GM19351 (cell line): ENCODE results near the gene TMEM266.

Source experiments
- ATAC-seq: cut with Tn5 transposase; IDR thresholded peaks from one replicate; pipeline ENCODE4 v1.9.1; 2021; ENCODE audit warnings: mild to moderate bottlenecking, moderate library complexity; ENCODE audit not compliant: unreplicated experiment

TMEM266 gene

GRCh38 chr15:76065245-76065644 is 5.5 kb downstream of the TMEM266 start:
- no peak for ATAC-seq

GRCh38 chr15:76065793-76066192 is 6.0 kb downstream of the TMEM266 start:
- no peak for ATAC-seq

GRCh38 chr15:76070192-76070591 is 10.4 kb downstream of the TMEM266 start:
- no peak for ATAC-seq

GRCh38 chr15:76070921-76071635 is 11.3 kb downstream of the TMEM266 start:
- ATAC-seq: no peak

GRCh38 chr15:76071806-76072205 is 12.0 kb downstream of the TMEM266 start:
- no peak for ATAC-seq

- ATAC-seq: no peak
Measured at GRCh38 chr15:76073554-76073953, 13.8 kb downstream of the TMEM266 start.

- no peak for ATAC-seq
Measured at GRCh38 chr15:76075046-76075445, 15.3 kb downstream of the TMEM266 start.

- ATAC-seq: no peak
Measured at GRCh38 chr15:76078285-76078877, 18.6 kb downstream of the TMEM266 start.

GRCh38 chr15:76084256-76084655 is 24.5 kb downstream of the TMEM266 start:
- ATAC-seq: no peak

- no peak for ATAC-seq
Measured at GRCh38 chr15:76098685-76099084, 38.9 kb downstream of the TMEM266 start.

- ATAC-seq: no peak
Measured at GRCh38 chr15:76099388-76099787, 39.6 kb downstream of the TMEM266 start.

GRCh38 chr15:76100361-76100760 is 40.6 kb downstream of the TMEM266 start:
- ATAC-seq: no peak

- no peak for ATAC-seq
Measured at GRCh38 chr15:76101655-76102054, 41.9 kb downstream of the TMEM266 start.

GRCh38 chr15:76105391-76105790 is 45.6 kb downstream of the TMEM266 start:
- no peak for ATAC-seq

GRCh38 chr15:76105911-76106310 is 46.1 kb downstream of the TMEM266 start:
- no peak for ATAC-seq

GRCh38 chr15:76107169-76107568 is 47.4 kb downstream of the TMEM266 start:
- no peak for ATAC-seq

- no peak for ATAC-seq
Measured at GRCh38 chr15:76108021-76108723, 48.4 kb downstream of the TMEM266 start.

- ATAC-seq: no peak
Measured at GRCh38 chr15:76109046-76109445, 49.3 kb downstream of the TMEM266 start.

GRCh38 chr15:76114561-76114960 is 54.8 kb downstream of the TMEM266 start:
- no peak for ATAC-seq

GRCh38 chr15:76116138-76116885 is 56.5 kb downstream of the TMEM266 start:
- no peak for ATAC-seq

- no peak for ATAC-seq
Measured at GRCh38 chr15:76117181-76117580, 57.4 kb downstream of the TMEM266 start.
